ENCODE data around the gene JOSD1.

The JOSD1 gene

DNA sequence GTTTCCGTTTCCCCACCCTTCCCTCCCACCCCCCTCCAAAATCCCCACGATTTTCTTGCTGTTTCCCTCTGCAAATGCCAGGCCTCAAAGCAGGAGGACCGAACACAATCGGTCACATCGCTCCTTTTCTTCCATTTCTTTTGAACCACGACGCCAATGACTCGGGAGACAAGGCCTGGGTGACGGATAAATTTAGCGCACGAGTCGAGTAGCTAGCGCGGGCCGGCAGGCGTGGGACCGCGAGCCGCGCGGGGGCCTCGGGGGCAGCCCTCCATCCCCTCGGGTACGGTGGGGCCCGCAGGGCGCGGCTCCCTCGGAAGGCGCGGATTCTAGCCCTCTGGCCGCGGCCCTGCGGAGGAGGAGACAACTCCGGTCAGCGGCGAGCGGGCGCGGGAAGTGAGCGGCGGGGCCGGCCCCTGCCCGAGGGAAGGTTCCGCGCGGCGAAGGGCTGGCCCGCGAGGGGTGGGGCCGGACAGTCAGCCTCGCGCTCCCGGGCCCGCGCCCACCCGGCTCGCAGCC is 414 bp downstream of the JOSD1 start:
- H3K9ac ChIP-seq (ENCODE audit: low read depth, low read length, poor library complexity): peak overlapping the region; percentile 94
- peak overlapping the region; percentile 93 for H2AFZ ChIP-seq (ENCODE audit: low read length)
- peak overlapping the region; percentile 82 for H3K4me2 ChIP-seq (ENCODE audit: insufficient read depth, low read length, poor library complexity, severe bottlenecking)
- peak overlapping the region; percentile 89 for H2BK5ac ChIP-seq (ENCODE audit: low read length)
- WGBS, 2 donors (ENCODE audit: extremely low coverage in 2 of 2, insufficient read length in 2 of 2, insufficient replicate concordance in 1 of 2): no CpG with 5 or more reads among the region's 57 CpGs
- peaks cover 2% of the 10 kb centered on the region for H3K79me1 ChIP-seq (ENCODE audit: low read depth, low read length)
- peak overlapping the region; percentile 75 to 96 for H3K4me3 ChIP-seq (ENCODE audit: low read length in 2 of 2)
- H3K18ac ChIP-seq (ENCODE audit: low read length): peak overlapping the region; percentile 93
- no peak overlapping the region for H2AK5ac ChIP-seq (ENCODE audit: low read depth, low read length)
- no peak for DNase-seq (ENCODE audit: low spot score)
- H3K4me1 ChIP-seq (ENCODE audit: control insufficient read depth in 2 of 2, insufficient read depth in 1 of 2, low read depth in 1 of 2, low read length in 2 of 2): peaks cover 18 to 38% of the 10 kb centered on the region in 2 donors
- H3K27me3 ChIP-seq (ENCODE audit: control insufficient read depth in 3 of 3, insufficient read depth in 3 of 3, low read depth in 1 of 3, low read length in 3 of 3): no peaks in the 10 kb centered on the region
- H3K9me3 ChIP-seq (replicated peaks in 1 of 2; ENCODE audit: control insufficient read depth in 2 of 2, insufficient read depth in 1 of 2, low read depth in 1 of 2, low read length in 2 of 2): no peaks in the 10 kb centered on the region
- H3K14ac ChIP-seq (ENCODE audit: low read length): peak overlapping the region; percentile 31
- H2BK120ac ChIP-seq (ENCODE audit: low read depth, low read length): no peak overlapping the region
- H3K27ac ChIP-seq (replicated peaks; ENCODE audit: low read length): no peak overlapping the region
- H2BK12ac ChIP-seq (ENCODE audit: low read length): no peak overlapping the region
- H3K23ac ChIP-seq (ENCODE audit: low read depth, low read length, poor library complexity): peak overlapping the region; percentile 92
- peaks cover 0 to 34% of the 10 kb centered on the region in 2 donors for H3K36me3 ChIP-seq (replicated peaks in 1 of 2; ENCODE audit: control insufficient read depth in 2 of 2, insufficient read depth in 2 of 2, low read length in 2 of 2)
- H3K4ac ChIP-seq (ENCODE audit: low read length): no peak overlapping the region
- peak overlapping the region; percentile 52 for H2BK15ac ChIP-seq (ENCODE audit: low read length)
- H4K91ac ChIP-seq (ENCODE audit: low read depth, low read length, poor library complexity): no peak overlapping the region
- H4K8ac ChIP-seq (ENCODE audit: low read depth, low read length): no peak overlapping the region

GRCh38 chr22:38699784-38700183 is 959 bp downstream of the JOSD1 start:
- no peak for DNase-seq (ENCODE audit: low spot score)
- H3K14ac ChIP-seq (ENCODE audit: low read length): no peak overlapping the region
- H3K27ac ChIP-seq (replicated peaks; ENCODE audit: low read length): no peak overlapping the region
- peak overlapping the region; percentile 78 for H3K4me2 ChIP-seq (ENCODE audit: insufficient read depth, low read length, poor library complexity, severe bottlenecking)
- H3K4me1 ChIP-seq (ENCODE audit: control insufficient read depth in 2 of 2, insufficient read depth in 1 of 2, low read depth in 1 of 2, low read length in 2 of 2): peaks cover 15 to 37% of the 10 kb centered on the region in 2 donors
- peak overlapping the region; percentile 70 to 75 for H3K4me3 ChIP-seq (ENCODE audit: low read length in 2 of 2)
- H2BK12ac ChIP-seq (ENCODE audit: low read length): no peak overlapping the region
- H3K23ac ChIP-seq (ENCODE audit: low read depth, low read length, poor library complexity): no peak overlapping the region
- H3K27me3 ChIP-seq (ENCODE audit: control insufficient read depth in 3 of 3, insufficient read depth in 3 of 3, low read depth in 1 of 3, low read length in 3 of 3): no peaks in the 10 kb centered on the region
- H2BK15ac ChIP-seq (ENCODE audit: low read length): no peak overlapping the region
- H2BK5ac ChIP-seq (ENCODE audit: low read length): no peak overlapping the region
- no CpG with 5 or more reads among the region's 6 CpGs for WGBS, 2 donors (ENCODE audit: extremely low coverage in 2 of 2, insufficient read length in 2 of 2, insufficient replicate concordance in 1 of 2)
- H2AFZ ChIP-seq (ENCODE audit: low read length): no peak overlapping the region
- peaks cover 4% of the 10 kb centered on the region for H3K79me1 ChIP-seq (ENCODE audit: low read depth, low read length)
- no peaks in the 10 kb centered on the region for H3K9me3 ChIP-seq (replicated peaks in 1 of 2; ENCODE audit: control insufficient read depth in 2 of 2, insufficient read depth in 1 of 2, low read depth in 1 of 2, low read length in 2 of 2)
- H3K18ac ChIP-seq (ENCODE audit: low read length): no peak overlapping the region
- no peak overlapping the region for H3K4ac ChIP-seq (ENCODE audit: low read length)
- H4K8ac ChIP-seq (ENCODE audit: low read depth, low read length): no peak overlapping the region
- peaks cover 0 to 39% of the 10 kb centered on the region in 2 donors for H3K36me3 ChIP-seq (replicated peaks in 1 of 2; ENCODE audit: control insufficient read depth in 2 of 2, insufficient read depth in 2 of 2, low read length in 2 of 2)
- peak overlapping the region; percentile 39 for H3K9ac ChIP-seq (ENCODE audit: low read depth, low read length, poor library complexity)
- no peak overlapping the region for H2AK5ac ChIP-seq (ENCODE audit: low read depth, low read length)
- H2BK120ac ChIP-seq (ENCODE audit: low read depth, low read length): no peak overlapping the region
- no peak overlapping the region for H4K91ac ChIP-seq (ENCODE audit: low read depth, low read length, poor library complexity)

DNA sequence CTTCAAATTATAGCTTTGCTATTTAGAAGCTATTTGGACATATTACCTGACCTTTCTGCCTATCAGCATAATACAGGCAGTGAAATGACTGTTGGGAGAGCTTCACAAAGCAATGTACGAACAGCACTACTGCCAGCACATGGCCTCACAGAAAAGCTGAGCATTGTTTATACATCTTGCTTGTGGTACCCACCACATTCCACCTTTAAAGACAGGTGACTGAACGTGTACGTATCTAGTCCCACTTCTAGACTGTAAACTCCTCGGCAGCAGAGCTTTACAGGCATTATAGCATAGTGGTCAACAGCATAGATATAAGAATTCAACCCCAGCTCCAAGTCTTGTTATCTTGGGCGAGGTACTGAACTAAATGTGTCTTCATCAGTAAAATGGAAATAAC is 1.6 kb downstream of the JOSD1 start:
- H2BK5ac ChIP-seq (ENCODE audit: low read length): no peak overlapping the region
- WGBS, 2 donors (ENCODE audit: extremely low coverage in 2 of 2, insufficient read length in 2 of 2, insufficient replicate concordance in 1 of 2): no CpG with 5 or more reads among the region's 5 CpGs
- H3K27ac ChIP-seq (replicated peaks; ENCODE audit: low read length): no peak overlapping the region
- H4K8ac ChIP-seq (ENCODE audit: low read depth, low read length): no peak overlapping the region
- H2BK15ac ChIP-seq (ENCODE audit: low read length): no peak overlapping the region
- DNase-seq (ENCODE audit: low spot score): no peak
- H3K4me2 ChIP-seq (ENCODE audit: insufficient read depth, low read length, poor library complexity, severe bottlenecking): peak overlapping the region; percentile 78
- H3K4me1 ChIP-seq (ENCODE audit: control insufficient read depth in 2 of 2, insufficient read depth in 1 of 2, low read depth in 1 of 2, low read length in 2 of 2): peaks cover 11 to 33% of the 10 kb centered on the region in 2 donors
- no peak overlapping the region for H3K18ac ChIP-seq (ENCODE audit: low read length)
- H2BK12ac ChIP-seq (ENCODE audit: low read length): no peak overlapping the region
- H3K4me3 ChIP-seq (ENCODE audit: low read length in 2 of 2): peak overlapping the region; percentile 70 to 75
- no peak overlapping the region for H3K14ac ChIP-seq (ENCODE audit: low read length)
- peaks cover 4% of the 10 kb centered on the region for H3K79me1 ChIP-seq (ENCODE audit: low read depth, low read length)
- H3K23ac ChIP-seq (ENCODE audit: low read depth, low read length, poor library complexity): no peak overlapping the region
- no peaks in the 10 kb centered on the region for H3K27me3 ChIP-seq (ENCODE audit: control insufficient read depth in 3 of 3, insufficient read depth in 3 of 3, low read depth in 1 of 3, low read length in 3 of 3)
- no peak overlapping the region for H2BK120ac ChIP-seq (ENCODE audit: low read depth, low read length)
- no peaks in the 10 kb centered on the region for H3K9me3 ChIP-seq (replicated peaks in 1 of 2; ENCODE audit: control insufficient read depth in 2 of 2, insufficient read depth in 1 of 2, low read depth in 1 of 2, low read length in 2 of 2)
- peaks cover 2 to 44% of the 10 kb centered on the region in 2 donors for H3K36me3 ChIP-seq (replicated peaks in 1 of 2; ENCODE audit: control insufficient read depth in 2 of 2, insufficient read depth in 2 of 2, low read length in 2 of 2)
- no peak overlapping the region for H4K91ac ChIP-seq (ENCODE audit: low read depth, low read length, poor library complexity)
- H2AFZ ChIP-seq (ENCODE audit: low read length): no peak overlapping the region
- H3K4ac ChIP-seq (ENCODE audit: low read length): no peak overlapping the region
- no peak overlapping the region for H2AK5ac ChIP-seq (ENCODE audit: low read depth, low read length)
- no peak overlapping the region for H3K9ac ChIP-seq (ENCODE audit: low read depth, low read length, poor library complexity)

GRCh38 chr22:38698407-38699094 is 2.2 kb downstream of the JOSD1 start:
- Histone ChIP-seq H3K27ac (replicated peaks; ENCODE audit: low read length) (no peak overlapping the region), H3K9ac (ENCODE audit: low read depth, low read length, poor library complexity) (no peak overlapping the region), H2BK12ac (ENCODE audit: low read length) (no peak overlapping the region)

More at GRCh38 chr22:38698407-38699094, 2.2 kb downstream of the JOSD1 start:
- Histone ChIP-seq H3K36me3 (replicated peaks in 1 of 2; ENCODE audit: control insufficient read depth in 2 of 2, insufficient read depth in 2 of 2, low read length in 2 of 2) (peaks cover 3 to 50% of the 10 kb centered on the region in 2 donors), H2BK15ac (ENCODE audit: low read length) (no peak overlapping the region), H3K27me3 (ENCODE audit: control insufficient read depth in 3 of 3, insufficient read depth in 3 of 3, low read depth in 1 of 3, low read length in 3 of 3) (no peaks in the 10 kb centered on the region), H3K79me1 (ENCODE audit: low read depth, low read length) (peaks cover 4% of the 10 kb centered on the region), H3K18ac (ENCODE audit: low read length) (no peak overlapping the region), H2AK5ac (ENCODE audit: low read depth, low read length) (no peak overlapping the region), H3K23ac (ENCODE audit: low read depth, low read length, poor library complexity) (no peak overlapping the region), H3K14ac (ENCODE audit: low read length) (no peak overlapping the region), H4K8ac (ENCODE audit: low read depth, low read length) (no peak overlapping the region), H2AFZ (ENCODE audit: low read length) (no peak overlapping the region), H3K4me3 (ENCODE audit: low read length in 2 of 2) (peak overlapping the region in 1 of 2 donors; percentile 75), H3K4me1 (ENCODE audit: control insufficient read depth in 2 of 2, insufficient read depth in 1 of 2, low read depth in 1 of 2, low read length in 2 of 2) (peaks cover 11 to 33% of the 10 kb centered on the region in 2 donors), H2BK5ac (ENCODE audit: low read length) (no peak overlapping the region), H3K4me2 (ENCODE audit: insufficient read depth, low read length, poor library complexity, severe bottlenecking) (peak overlapping the region; percentile 78), H4K91ac (ENCODE audit: low read depth, low read length, poor library complexity) (no peak overlapping the region), H3K4ac (ENCODE audit: low read length) (no peak overlapping the region), H2BK120ac (ENCODE audit: low read depth, low read length) (no peak overlapping the region), H3K9me3 (replicated peaks in 1 of 2; ENCODE audit: control insufficient read depth in 2 of 2, insufficient read depth in 1 of 2, low read depth in 1 of 2, low read length in 2 of 2) (no peaks in the 10 kb centered on the region)
- no CpG with 5 or more reads among the region's 13 CpGs for WGBS, 2 donors (ENCODE audit: extremely low coverage in 2 of 2, insufficient read length in 2 of 2, insufficient replicate concordance in 1 of 2)
- DNase-seq (ENCODE audit: low spot score): no peak
